Dermis microvascular lymphatic vessel endothelial cell (primary cell): Measurements from ENCODE around the gene MYB. TPM values are rescaled to one million over a fixed set of nuclear protein-coding genes. Genes with fewer than 3 reads are reported as not detected.
A peak's percentile ranks its signal among the peaks of the same experiment; 100 is the strongest.
"Not testable (repeated sequence)": the region's sequence is repeated elsewhere in the genome, so short reads cannot be mapped to it uniquely, and the experiment has no call there.

Experiments used
- DNase-seq, 2 donors: peaks; one replicate each; pipeline versions ENCODE4 v3.0.0 to v3.0.0-alpha.2; 2010; ENCODE audit warnings: low read depth in 2 of 2
- total RNA-seq: library from RNA; depleted of rRNA; stranded (reverse); fragments of >200 nt; gene quantifications from 2 replicates; pipeline ENCODE4 v1.2.1, GENCODE V29; 2014

Gene MYB
- under 0.01 TPM in 2 replicates for total RNA-seq

- DNase-seq, result peak in 1 of 2 donors; percentile 46
Measured at GRCh38 chr6:135180542-135181332, at the start of gene MYB. MYB (plus strand) TSS chr6:135181308; CDS start chr6:135181514, 206 bp downstream.

- no peak for DNase-seq
Measured at GRCh38 chr6:135132776-135133175, 48.3 kb upstream of the MYB start.

- DNase-seq, result no peak
Measured at GRCh38 chr6:135135835-135136234, 45.3 kb upstream of the MYB start.

GRCh38 chr6:135137826-135138225 lies 43.3 kb upstream of the MYB start:
- no peak for DNase-seq

- DNase-seq, result no peak
Measured at GRCh38 chr6:135141182-135141581, 39.9 kb upstream of the MYB start.

- DNase-seq, result no peak
Measured at GRCh38 chr6:135141728-135142127, 39.4 kb upstream of the MYB start.

- DNase-seq, result not testable (repeated sequence)
Measured at GRCh38 chr6:135142232-135142631, 38.9 kb upstream of the MYB start.

GRCh38 chr6:135144673-135145062 lies 36.4 kb upstream of the MYB start:
- DNase-seq, result no peak

GRCh38 chr6:135145063-135145800 lies 35.9 kb upstream of the MYB start:
- DNase-seq, result peak in 1 of 2 donors; percentile 26

GRCh38 chr6:135146162-135146934 lies 34.8 kb upstream of the MYB start:
- no peak for DNase-seq

GRCh38 chr6:135147637-135148592 lies 33.2 kb upstream of the MYB start:
- DNase-seq, result no peak

GRCh38 chr6:135148889-135149288 lies 32.2 kb upstream of the MYB start:
- no peak for DNase-seq

GRCh38 chr6:135149376-135149775 lies 31.7 kb upstream of the MYB start:
- no peak for DNase-seq

GRCh38 chr6:135150481-135150880 lies 30.6 kb upstream of the MYB start:
- not testable (repeated sequence) for DNase-seq

GRCh38 chr6:135154125-135154524 lies 27.0 kb upstream of the MYB start:
- DNase-seq, result not testable (repeated sequence)

GRCh38 chr6:135158397-135158796 lies 22.7 kb upstream of the MYB start:
- DNase-seq, result no peak

- no peak for DNase-seq
Measured at GRCh38 chr6:135159531-135159930, 21.6 kb upstream of the MYB start.

GRCh38 chr6:135161411-135162395 lies 19.4 kb upstream of the MYB start:
- DNase-seq, result no peak

GRCh38 chr6:135162678-135163439 lies 18.2 kb upstream of the MYB start:
- DNase-seq, result peak in 1 of 2 donors; percentile 41
